K562 (cell line): ENCODE results near the gene METTL8. TPM values are rescaled to one million over a fixed set of nuclear protein-coding genes. Genes with fewer than 3 reads are reported as not detected.

Experiments
- ATAC-seq: fragments of 200-7000 bp; cut with Tn5 transposase; 3 replicates; pipeline ENCODE4 v1.9.1; 2020; ENCODE audit warnings: moderate library complexity
- BruUV-seq: library from RNA; stranded (reverse); fragments of 400-500 nt; replicated peaks from 2 replicates; lab custom pipeline; 2021; lab: Mats Ljungman, UMichigan
- CTCF ChIA-PET: fragments of 300-600 bp; formaldehyde crosslinking; extraction: SDS; loops from one replicate; lab custom pipeline; 2021; ENCODE audit warnings: low intra/inter-chr PET ratio; lab: Yijun Ruan, JAX
- POLR2A ChIA-PET: fragments of 300-600, 350-650 bp; sonication (Branson Sonifier 250); formaldehyde crosslinking; extraction: SDS; loops from one replicate; lab custom pipeline; 2021; ENCODE audit warnings: antibody characterized with exemption, inconsistent platforms; lab: Yijun Ruan, JAX
- DNase-seq, 4 experiments: peaks; one replicate each; pipeline versions ENCODE4 v3.0.0 to v3.0.0-alpha.2; 2011 to 2018; ENCODE audit warnings: low spot score in 3 of 4, mixed read lengths in 3 of 4; ENCODE audit errors: extremely low read depth in 1 of 4
- FAIRE-seq: peaks from 2 replicates; lab custom pipeline; 2011; peaks lifted over from hg19 to GRCh38; lab: Jason Lieb, UNC
- H2AFZ ChIP-seq: 2 replicates; pipeline ENCODE4 v1.6.0; 2011; ENCODE audit warnings: low read depth, low read length, control low read depth, inconsistent platforms
- H3K27ac ChIP-seq: fragments of 200-600 bp; 3 replicates; pipeline ENCODE4 v1.8.0; 2011; ENCODE audit warnings: low read depth, mild to moderate bottlenecking, control low read depth, inconsistent platforms, low read length, moderate library complexity, mixed read lengths; ENCODE audit errors: extremely low read depth
- H3K27me3 ChIP-seq, 2 experiments: fragments of 300-600 bp in 1 of 2; 2 replicates in 1 of 2; 3 replicates in 1 of 2; pipeline versions ENCODE4 v1.6.0 to v1.8.0; 2011; ENCODE audit warnings: inconsistent platforms in 2 of 2, low read length in 2 of 2, mild to moderate bottlenecking in 1 of 2, mixed read lengths in 1 of 2, moderate library complexity in 1 of 2; ENCODE audit not compliant: control insufficient read depth in 2 of 2, insufficient read depth in 2 of 2
- H3K36me3 ChIP-seq: fragments of 300-600 bp; 3 replicates; pipeline ENCODE4 v1.8.0; 2011; ENCODE audit warnings: mild to moderate bottlenecking, low read length, inconsistent platforms; ENCODE audit not compliant: control insufficient read depth, insufficient read depth
- H3K4me1 ChIP-seq, 2 experiments: fragments of 200-600 bp in 1 of 2; replicated peaks in 1 of 2; 2 replicates in 1 of 2; 3 replicates in 1 of 2; pipeline versions ENCODE4 v1.5.1 to v1.8.0; 2011; ENCODE audit warnings: inconsistent platforms in 2 of 2, low read length in 2 of 2, mild to moderate bottlenecking in 1 of 2, mixed read lengths in 1 of 2, moderate library complexity in 1 of 2; ENCODE audit not compliant: control insufficient read depth in 2 of 2, insufficient read depth in 2 of 2
- H3K4me2 ChIP-seq: 2 replicates; pipeline ENCODE4 v1.6.1; 2011; ENCODE audit warnings: low read length, control low read depth, inconsistent platforms, mixed read lengths; ENCODE audit not compliant: insufficient read depth
- H3K4me3 ChIP-seq: fragments of 200-600 bp; sonication (generic), shearing (Covaris generic); 2 replicates; pipeline ENCODE4 v1.5.1; 2016; ENCODE audit warnings: control low read depth, inconsistent platforms
- H3K79me2 ChIP-seq: fragments of 200-600 bp; 3 replicates; pipeline ENCODE4 v1.8.0; 2011; ENCODE audit warnings: low read length, inconsistent platforms; ENCODE audit not compliant: control insufficient read depth, insufficient read depth
- H3K9ac ChIP-seq, 2 experiments: 2 replicates each; pipeline versions ENCODE4 v1.6.0 to v1.6.1; 2011; ENCODE audit warnings: low read depth in 2 of 2, low read length in 2 of 2, control low read depth in 1 of 2, inconsistent platforms in 1 of 2, mild to moderate bottlenecking in 1 of 2, mixed read lengths in 1 of 2; ENCODE audit not compliant: insufficient read depth in 1 of 2
- H3K9me1 ChIP-seq: one replicate; pipeline ENCODE4 v1.6.0; 2011; ENCODE audit warnings: inconsistent platforms, mild to moderate bottlenecking, low read length, moderate library complexity; ENCODE audit not compliant: control insufficient read depth, insufficient read depth
- H3K9me3 ChIP-seq: replicated peaks from 2 replicates; pipeline ENCODE4 v1.5.1; 2011; ENCODE audit warnings: low read depth, low read length, inconsistent platforms; ENCODE audit not compliant: control insufficient read depth, insufficient read depth
- H4K20me1 ChIP-seq: replicated peaks from 2 replicates; pipeline ENCODE4 v1.6.1; 2011; ENCODE audit warnings: low read length, inconsistent platforms, mixed read lengths; ENCODE audit not compliant: control insufficient read depth, insufficient read depth
- CSDE1 ChIP-seq, 2 experiments: fragments of 450-650 bp; IDR thresholded peaks; 2 replicates each; pipeline ENCODE4 v1.6.1; 2016; ENCODE audit warnings: mild to moderate bottlenecking in 1 of 2
- NFIC ChIP-seq: fragments of 450-650 bp; IDR thresholded peaks from 2 replicates; pipeline ENCODE4 v1.6.1; 2017; ENCODE audit warnings: mild to moderate bottlenecking, inconsistent platforms
- POLR2A ChIP-seq: fragments of 450-650 bp; conservative IDR thresholded peaks from 2 replicates; pipeline ENCODE4 v1.6.1; 2016
- RFX7 ChIP-seq: fragments of 250-450 bp; sonication (Bioruptor Pico); IDR thresholded peaks from 2 replicates; pipeline ENCODE4 v1.5.1; 2021; ENCODE audit warnings: mild to moderate bottlenecking
- ZNF263 ChIP-seq: sonication (generic); formaldehyde crosslinking; IDR thresholded peaks from 2 replicates; pipeline ENCODE4 v1.8.0; 2022; ENCODE audit warnings: mild to moderate bottlenecking, missing genetic modification reagents, borderline replicate concordance
- in situ Hi-C: fragments of 300-500 bp; cut with MboI; formaldehyde crosslinking; loops from 4 replicates; pipeline ENCODE4 v1.15.0; 2018; ENCODE audit warnings: inconsistent platforms, mixed read lengths
- intact Hi-C: fragments of 100-400 bp; cut with micrococcal nuclease; formaldehyde crosslinking; loops from 2 replicates; pipeline ENCODE4 v1.14.2; 2022
- polyA plus RNA-seq, 8 experiments: library from polyadenylated mRNA; depleted of rRNA in 4 of 8; stranded (reverse) in 5 of 8; unstranded in 3 of 8; fragments of >200 nt; fragmentation: Nextera tagmentation in 2 of 8; fragmentation: Illumina TruSeq in 1 of 8; extraction: Ambion mirVana in 2 of 8; extraction: Trizol in 1 of 8; gene quantifications; 2 replicates each; pipeline versions ENCODE4 v1.2.1 to v1.2.3, GENCODE V29; 2011 to 2014; ENCODE audit warnings: inconsistent platforms in 1 of 8, missing spikeins in 1 of 8
- total RNA-seq, 7 experiments: library from RNA; depleted of rRNA in 6 of 7; stranded (reverse); fragments of >200 nt in 6 of 7; fragmentation: Illumina TruSeq in 2 of 7; extraction: Trizol in 2 of 7; gene quantifications; 2 replicates each; pipeline versions ENCODE4 v1.2.1 to v1.2.3, GENCODE V29; 2011 to 2021; ENCODE audit warnings: low replicate concordance in 1 of 7
- TF ChIP-seq, protein P1 (sequence below): fragments of 450-650 bp; IDR thresholded peaks from 2 replicates; pipeline ENCODE4 v1.6.1; 2016; ENCODE audit warnings: mild to moderate bottlenecking

The METTL8 gene
- total and polyA plus RNA-seq, 9 of the 15 experiments (the other 6 are each of a cell fraction or from before 2014, with no cell fraction given) = 12.9 to 52.6 (median 33.7) TPM

GRCh38 chr2:171482877-171483276 is 49.1 kb upstream of the METTL8 start (continued):
- TF ChIP-seq, protein P1, sequence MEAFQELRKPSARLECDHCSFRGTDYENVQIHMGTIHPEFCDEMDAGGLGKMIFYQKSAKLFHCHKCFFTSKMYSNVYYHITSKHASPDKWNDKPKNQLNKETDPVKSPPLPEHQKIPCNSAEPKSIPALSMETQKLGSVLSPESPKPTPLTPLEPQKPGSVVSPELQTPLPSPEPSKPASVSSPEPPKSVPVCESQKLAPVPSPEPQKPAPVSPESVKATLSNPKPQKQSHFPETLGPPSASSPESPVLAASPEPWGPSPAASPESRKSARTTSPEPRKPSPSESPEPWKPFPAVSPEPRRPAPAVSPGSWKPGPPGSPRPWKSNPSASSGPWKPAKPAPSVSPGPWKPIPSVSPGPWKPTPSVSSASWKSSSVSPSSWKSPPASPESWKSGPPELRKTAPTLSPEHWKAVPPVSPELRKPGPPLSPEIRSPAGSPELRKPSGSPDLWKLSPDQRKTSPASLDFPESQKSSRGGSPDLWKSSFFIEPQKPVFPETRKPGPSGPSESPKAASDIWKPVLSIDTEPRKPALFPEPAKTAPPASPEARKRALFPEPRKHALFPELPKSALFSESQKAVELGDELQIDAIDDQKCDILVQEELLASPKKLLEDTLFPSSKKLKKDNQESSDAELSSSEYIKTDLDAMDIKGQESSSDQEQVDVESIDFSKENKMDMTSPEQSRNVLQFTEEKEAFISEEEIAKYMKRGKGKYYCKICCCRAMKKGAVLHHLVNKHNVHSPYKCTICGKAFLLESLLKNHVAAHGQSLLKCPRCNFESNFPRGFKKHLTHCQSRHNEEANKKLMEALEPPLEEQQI = no peak
- no peak for TF ChIP-seq CSDE1 (IDR thresholded peaks at IDR 0.05)
- TF ChIP-seq, all 486 proteins: peak for 0

GRCh38 chr2:171482308-171482707 is 48.5 kb upstream of the METTL8 start:
- FAIRE-seq = no peak
- intact Hi-C loops = no loop called here
- no peak overlapping the region for H3K9ac ChIP-seq
- TSS peak; percentile 10 for BruUV-seq
- H3K9me3 ChIP-seq = no peaks in the 10 kb centered on the region
- ATAC-seq = no peak
- H3K4me2 ChIP-seq = no peak overlapping the region
- H2AFZ ChIP-seq = no peak overlapping the region
- H3K27me3 ChIP-seq = no peaks in the 10 kb centered on the region
- H4K20me1 ChIP-seq = no peaks in the 10 kb centered on the region
- POLR2A ChIA-PET = interaction anchor here (0.6 to 1.2 kb wide), 5 partner anchors 18 to 631 kb away, joined by 3 to 4 read pairs (median 3); partner anchors contain the start of genes DCAF17 and METTL8
- no peaks in the 10 kb centered on the region for H3K9me1 ChIP-seq
- DNase-seq = no peak
- no peak for TF ChIP-seq ZNF263 (CRISPR knock-in tag)
- TF ChIP-seq RFX7 (CRISPR knock-in tag) = no peak
- peak; percentile 45 for TF ChIP-seq NFIC
- no peak for TF ChIP-seq POLR2A
- TF ChIP-seq, all 486 proteins: peak for 1
- no peaks in the 10 kb centered on the region for H3K4me1 ChIP-seq
- H3K36me3 ChIP-seq = peaks cover 71% of the 10 kb centered on the region
- no peak overlapping the region for H3K4me3 ChIP-seq
- in situ Hi-C loops = no loop called here
- CTCF ChIA-PET = no interaction called here
- no peaks in the 10 kb centered on the region for H3K79me2 ChIP-seq
- H3K27ac ChIP-seq = no peak overlapping the region
